GM19395 (cell line): ENCODE data around the gene DYNC1H1.
A peak's percentile ranks its signal among the peaks of the same experiment; 100 is the strongest.

Experiments
- ATAC-seq: cut with Tn5 transposase; IDR thresholded peaks from one replicate; pipeline ENCODE4 v1.9.1; 2021; ENCODE audit warnings: mild to moderate bottlenecking, moderate library complexity; ENCODE audit not compliant: unreplicated experiment

DYNC1H1 gene

DNA sequence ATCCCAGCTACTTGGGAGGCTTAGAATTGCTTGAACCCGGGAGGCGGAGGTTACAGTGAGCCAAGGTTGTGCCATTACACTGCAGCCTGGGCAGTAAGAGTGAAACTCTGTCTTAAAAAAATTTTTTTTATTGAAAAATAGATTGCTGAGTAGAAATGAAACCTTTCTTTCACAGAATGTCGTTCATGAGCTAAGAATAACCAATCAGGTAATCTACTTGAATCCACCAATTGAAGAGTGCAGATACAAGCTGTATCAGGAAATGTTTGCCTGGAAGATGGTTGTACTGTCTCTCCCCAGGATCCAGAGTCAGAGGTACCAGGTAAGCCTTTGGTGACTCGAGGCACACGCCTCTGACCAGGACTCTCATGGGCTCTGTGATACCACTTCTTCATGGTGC lies 27.0 kb downstream of the DYNC1H1 start:
- ATAC-seq: no peak

GRCh38 chr14:101992708-101993107 lies 28.3 kb downstream of the DYNC1H1 start:
- peak; percentile 83 for ATAC-seq

- no peak for ATAC-seq
Measured at GRCh38 chr14:101997429-101998336, 33.3 kb downstream of the DYNC1H1 start.

- ATAC-seq: no peak
Measured at GRCh38 chr14:102000902-102001301, 36.5 kb downstream of the DYNC1H1 start.

DNA sequence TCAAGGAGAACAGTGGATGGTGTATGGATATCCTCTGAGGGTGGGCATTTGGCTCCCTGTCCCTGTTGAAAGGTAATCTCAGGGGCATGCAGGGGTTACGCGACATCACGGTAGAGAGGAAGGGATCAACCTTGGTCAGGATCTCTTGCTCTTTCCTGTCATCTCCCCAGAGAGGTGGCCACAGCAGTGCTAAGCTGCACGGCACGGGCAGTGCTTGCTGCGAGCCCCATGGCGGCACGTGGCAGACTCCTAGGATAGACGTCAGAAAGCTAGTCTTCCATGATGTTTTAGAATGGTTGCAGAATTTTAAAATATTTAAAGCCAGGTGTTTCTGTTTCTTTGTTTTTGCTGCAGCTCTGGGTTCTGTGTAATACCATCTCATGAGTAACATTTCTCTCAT lies 41.0 kb downstream of the DYNC1H1 start:
- ATAC-seq: no peak

GRCh38 chr14:102007916-102008418 lies 43.6 kb downstream of the DYNC1H1 start:
- ATAC-seq: no peak

GRCh38 chr14:102008891-102009290 lies 44.5 kb downstream of the DYNC1H1 start:
- ATAC-seq: no peak

- ATAC-seq: no peak
Measured at GRCh38 chr14:102011631-102012030, 47.3 kb downstream of the DYNC1H1 start.

- no peak for ATAC-seq
Measured at GRCh38 chr14:102012336-102012735, 48.0 kb downstream of the DYNC1H1 start.

DNA sequence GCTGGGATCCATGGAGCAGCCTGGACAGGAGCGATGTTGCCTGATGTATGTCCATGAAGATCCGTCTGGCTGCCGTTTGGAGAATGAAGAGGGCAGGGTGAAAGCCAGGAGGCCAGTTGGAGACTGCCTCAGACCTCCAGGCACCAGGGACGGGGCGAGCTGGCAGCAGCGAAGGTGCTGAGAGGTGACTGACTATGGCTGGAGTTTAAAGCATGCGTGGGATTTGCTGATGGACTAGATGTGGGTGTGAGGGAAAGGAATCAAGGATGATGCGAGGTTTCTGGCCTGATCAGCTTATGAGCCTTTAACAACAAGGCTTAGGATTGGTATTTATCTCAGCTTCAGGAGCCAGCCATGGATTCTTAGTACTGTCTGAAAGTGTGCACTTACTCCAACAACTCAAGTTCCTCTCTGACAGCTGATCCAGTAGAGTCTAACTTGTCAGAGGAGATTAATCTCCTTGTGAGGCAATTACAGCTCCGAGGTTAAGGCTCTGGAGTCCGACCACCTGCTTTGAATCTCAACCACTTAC lies 49.4 kb downstream of the DYNC1H1 start:
- ATAC-seq: no peak

GRCh38 chr14:102015045-102015685 lies 50.8 kb downstream of the DYNC1H1 start:
- ATAC-seq: no peak

GRCh38 chr14:102015771-102016170 lies 51.4 kb downstream of the DYNC1H1 start:
- no peak for ATAC-seq

GRCh38 chr14:102016420-102017090 lies 52.2 kb downstream of the DYNC1H1 start:
- ATAC-seq: no peak

- ATAC-seq: no peak
Measured at GRCh38 chr14:102018251-102018650, 53.9 kb downstream of the DYNC1H1 start.

DNA sequence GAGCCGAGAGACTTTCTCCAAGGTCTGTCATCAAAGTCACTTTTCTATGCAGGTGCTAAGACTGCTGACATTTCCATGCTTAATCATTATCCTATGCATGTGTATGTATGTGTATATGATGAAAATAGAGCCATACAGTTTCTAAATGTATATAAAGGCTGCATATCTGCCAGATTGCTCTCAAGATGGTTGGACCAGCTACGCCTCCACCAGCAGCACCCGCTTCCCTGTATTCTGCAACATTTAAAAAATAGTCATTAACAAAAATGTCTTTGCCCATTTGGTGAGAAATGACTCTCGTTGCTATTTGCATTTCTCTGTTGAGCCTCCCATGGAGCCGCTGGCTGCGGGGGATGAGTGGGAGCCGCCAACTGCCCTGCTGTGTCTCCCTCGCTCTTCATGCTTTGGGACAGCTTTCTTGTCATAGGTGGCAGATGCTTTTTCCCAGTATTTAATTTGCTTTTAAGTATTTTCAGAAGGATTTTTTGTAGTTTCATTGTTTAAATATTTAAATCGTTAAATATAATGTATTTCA lies 54.7 kb downstream of the DYNC1H1 start:
- no peak for ATAC-seq

DNA sequence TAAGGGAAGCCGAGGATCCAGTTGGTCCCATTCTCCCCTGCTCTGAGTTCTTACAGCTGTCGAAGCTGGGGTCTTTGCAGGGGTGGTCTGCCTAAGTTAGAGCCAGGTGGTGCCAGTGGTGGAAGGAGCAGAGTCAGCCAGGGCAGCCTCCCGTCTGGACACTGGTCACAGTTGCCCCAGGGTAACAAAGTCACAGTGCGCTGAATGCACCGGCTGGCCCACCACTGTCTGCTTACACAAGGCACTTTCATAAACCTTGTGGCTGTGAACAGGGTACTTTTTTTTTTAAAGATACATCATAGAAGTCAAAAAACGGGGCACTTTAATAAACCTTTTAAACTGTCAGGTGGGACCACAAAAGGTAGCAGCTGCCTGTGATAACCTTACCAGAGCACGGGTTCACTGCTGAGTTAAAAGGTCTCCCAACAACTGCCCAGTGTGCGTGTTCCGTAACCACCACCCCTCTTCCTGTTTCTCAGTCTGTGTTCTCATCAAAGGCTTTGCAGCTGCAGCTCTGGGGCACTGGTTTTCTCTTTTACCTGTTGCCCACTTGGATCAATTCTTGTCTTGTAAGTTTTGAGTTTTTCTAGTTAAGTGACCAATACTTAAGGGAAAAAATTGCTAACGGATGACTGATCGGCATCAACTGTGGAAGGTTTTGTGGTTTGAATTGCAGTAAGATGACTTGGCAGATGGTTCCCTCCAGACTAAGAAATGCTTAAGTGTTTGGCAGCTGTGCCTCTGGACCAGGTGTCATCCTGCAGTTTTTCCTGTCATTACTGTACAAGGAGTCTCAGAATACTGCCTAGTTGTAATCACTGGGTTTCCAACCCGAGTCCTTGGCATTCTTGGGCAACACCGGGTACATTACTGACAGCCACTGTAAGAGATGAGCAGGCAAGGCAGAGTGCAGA lies 55.9 kb downstream of the DYNC1H1 start:
- no peak for ATAC-seq

DNA sequence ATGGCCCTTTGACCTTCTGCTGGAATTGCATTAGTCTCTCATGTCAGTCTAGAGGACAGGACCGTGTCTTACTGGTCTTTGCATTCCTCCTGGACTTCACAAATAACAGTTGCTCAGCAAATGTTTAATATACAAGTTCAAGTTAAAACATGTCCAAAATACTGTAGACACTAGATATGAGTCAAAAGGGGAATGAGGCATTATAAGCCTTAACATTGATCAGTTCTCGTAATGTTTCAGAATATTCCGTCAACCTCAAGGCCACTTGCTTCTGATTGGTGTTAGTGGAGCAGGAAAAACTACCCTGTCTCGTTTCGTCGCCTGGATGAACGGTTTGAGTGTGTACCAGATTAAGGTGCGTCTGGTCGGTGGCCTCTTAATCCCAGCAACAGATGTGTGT lies 62.6 kb downstream of the DYNC1H1 start:
- no peak for ATAC-seq

DNA sequence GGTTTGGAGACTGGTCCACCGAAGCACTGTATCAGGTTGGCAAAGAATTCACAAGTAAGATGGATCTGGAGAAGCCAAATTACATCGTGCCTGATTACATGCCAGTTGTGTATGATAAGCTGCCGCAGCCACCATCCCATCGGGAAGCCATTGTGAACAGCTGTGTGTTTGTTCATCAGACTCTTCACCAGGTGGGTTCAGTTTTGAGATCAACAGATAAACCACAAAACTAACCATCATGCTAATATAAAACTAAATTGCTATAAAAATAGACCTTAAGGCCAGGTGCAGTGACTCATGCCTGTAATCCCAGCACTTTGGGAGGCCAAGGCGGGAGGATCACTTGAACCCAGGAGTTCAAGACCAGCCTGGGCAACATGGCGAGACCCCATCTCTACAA lies 63.6 kb downstream of the DYNC1H1 start:
- no peak for ATAC-seq

DNA sequence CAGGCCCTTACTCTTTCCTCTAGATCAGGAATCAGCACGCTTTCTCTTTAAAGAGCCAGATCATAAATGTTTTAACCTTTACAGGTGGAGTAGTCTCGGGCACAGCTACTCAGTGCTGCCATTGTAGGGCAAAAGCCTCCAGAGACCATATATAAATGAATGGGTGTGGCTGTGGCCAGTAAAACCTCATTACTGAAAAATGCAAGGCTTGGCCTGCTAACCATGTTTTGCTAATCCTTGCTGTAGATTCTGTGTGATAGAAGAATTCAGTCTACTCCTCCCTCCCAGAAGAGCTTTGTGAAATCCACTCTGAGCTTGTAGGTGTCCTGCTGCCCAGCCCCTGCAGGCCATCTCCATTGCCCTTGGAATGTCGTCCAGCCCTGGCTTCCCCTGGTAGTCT lies 64.4 kb downstream of the DYNC1H1 start:
- no peak for ATAC-seq

- ATAC-seq: no peak
Measured at GRCh38 chr14:102029956-102030355, 65.6 kb downstream of the DYNC1H1 start.
